Smooth muscle cell of the pulmonary artery (primary cell): ENCODE data around the gene FADS2. TPM values are rescaled to one million over a fixed set of nuclear protein-coding genes. Genes with fewer than 3 reads are reported as not detected.

Experiments used
- total RNA-seq: library from RNA; depleted of rRNA; stranded (reverse); fragments of >200 nt; gene quantifications from 2 replicates; pipeline ENCODE4 v1.2.3, GENCODE V29; 2014

The FADS2 gene
- total RNA-seq, result 215 and 339 TPM in 2 replicates

DNA sequence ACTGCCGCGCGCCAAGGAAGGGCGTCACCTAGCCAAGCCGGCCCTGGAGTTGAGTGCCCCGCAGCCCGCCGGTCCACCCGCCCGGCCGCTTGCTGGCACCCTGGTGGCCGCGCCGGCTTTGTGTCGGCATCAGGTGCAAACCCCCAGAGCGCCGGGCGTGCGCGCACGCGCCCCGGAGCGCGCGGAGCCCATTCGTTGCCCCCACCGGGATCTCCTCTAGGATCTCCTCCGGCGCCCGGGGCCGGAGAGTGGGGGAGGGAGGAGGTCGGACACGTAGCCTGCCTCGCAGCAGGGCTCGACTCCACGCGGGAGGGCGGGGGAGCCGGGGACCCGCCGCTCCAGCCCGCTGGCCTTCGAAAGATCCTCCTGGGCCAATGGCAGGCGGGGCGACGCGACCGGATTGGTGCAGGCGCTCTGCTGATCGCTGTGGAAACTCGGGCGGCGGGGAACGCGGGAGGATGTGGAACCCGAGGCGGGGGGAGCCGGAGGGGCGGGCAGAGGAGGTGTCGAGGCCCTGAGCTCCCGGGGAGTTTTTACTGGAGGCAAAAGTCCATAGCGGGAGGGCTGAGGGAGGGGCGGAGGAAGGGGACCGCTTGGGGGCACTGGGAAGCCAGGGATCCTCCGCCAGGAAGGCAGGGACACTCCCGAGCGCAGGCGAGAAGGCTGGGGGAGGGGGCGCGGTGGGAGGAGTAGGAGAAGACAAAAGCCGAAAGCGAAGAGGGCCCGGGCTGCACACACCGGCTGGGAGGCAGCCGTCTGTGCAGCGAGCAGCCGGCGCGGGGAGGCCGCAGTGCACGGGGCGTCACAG lies at the start of gene FADS2:
TSS of gene FADS2 (plus strand) at position 730 of the 808 bp plus-strand sequence. CDS start 91 bp downstream, outside the sequence.

DNA sequence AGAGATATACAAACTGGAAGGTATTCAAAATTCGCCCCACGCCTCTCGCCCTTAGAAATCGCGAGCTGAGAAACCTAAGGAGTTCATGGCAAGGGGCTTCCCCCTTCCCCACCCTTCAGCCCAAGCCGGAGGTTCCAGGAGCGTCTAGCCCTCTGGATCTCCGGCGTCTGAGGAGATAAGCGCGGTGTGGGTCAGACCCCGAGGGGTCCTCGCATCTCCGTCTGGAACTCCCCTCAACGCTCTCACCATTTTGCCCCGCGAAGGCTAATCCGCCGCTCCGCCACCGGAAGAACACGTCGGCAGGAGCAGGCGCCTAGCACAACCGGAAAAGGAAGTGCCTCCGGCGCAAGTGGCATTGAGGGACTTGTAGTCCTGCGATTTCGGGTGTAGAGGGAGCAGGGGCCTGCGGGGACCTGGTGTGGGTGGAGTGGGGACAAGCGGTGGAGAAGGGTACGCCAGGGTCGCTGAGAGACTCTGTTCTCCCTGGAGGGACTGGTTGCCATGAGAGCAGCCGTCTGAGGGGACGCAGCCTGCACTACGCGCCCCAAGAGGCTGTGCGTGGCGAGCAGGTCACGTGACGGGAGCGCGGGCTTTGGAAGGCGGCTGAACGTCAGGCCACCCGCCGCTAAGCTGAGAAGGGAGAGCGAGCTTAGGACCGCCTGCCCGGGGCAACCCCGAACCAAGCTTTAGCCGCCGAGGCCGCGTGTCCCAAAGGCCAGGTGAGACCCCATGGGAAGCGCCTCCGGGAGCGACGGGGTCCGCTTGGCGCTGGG lies 35.6 kb upstream of the FADS2 start, which contains the start of the genes FEN1 and TMEM258:
TSS of gene FEN1 (plus strand) at position 602 of the 773 bp plus-strand sequence. CDS start 2,451 bp downstream, outside the sequence.
TSS of gene TMEM258 (minus strand) at position 290 of the 773 bp plus-strand sequence. CDS start at position 249, 41 bp downstream.

DNA sequence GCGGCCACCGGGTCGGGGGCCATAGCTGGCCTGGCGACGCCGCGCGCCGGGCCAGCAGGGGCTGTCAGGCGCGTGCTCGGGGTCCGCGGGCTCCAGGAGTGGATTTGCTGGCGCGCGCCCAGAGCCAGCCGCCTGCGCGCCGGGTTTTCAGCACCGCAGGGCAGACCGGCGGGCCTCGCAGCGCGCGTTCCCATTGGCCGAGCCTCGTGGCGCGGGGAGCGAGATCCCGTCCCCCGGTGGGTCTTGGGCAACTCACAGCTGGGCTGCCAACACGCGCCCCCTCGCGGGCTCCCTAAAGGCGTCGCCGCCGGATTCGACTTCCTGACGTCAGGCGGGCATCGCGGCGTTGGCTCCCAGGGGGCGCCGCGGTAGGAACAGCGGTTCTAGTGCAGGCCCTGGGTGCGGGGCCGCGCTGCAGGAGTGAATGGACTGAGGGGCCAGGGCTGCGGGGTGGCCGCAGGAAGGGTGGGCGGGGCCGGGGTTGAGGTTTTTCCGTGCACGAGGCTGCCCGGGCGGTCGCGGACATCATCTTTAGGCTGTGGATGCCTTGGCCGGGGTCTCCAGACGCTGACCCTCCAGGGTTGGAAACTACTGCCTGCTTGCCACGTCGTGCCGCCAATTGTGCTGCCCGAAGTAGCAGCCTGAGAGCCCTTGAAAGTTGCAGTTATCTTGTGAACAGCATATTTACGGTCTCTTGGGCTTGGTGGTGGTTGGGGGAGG lies 11.2 kb upstream of the FADS2 start, which contains the start of gene FADS1:
TSS of gene FADS1 (minus strand) at position 268 of the 720 bp plus-strand sequence. CDS start at position 194, 74 bp downstream.

DNA sequence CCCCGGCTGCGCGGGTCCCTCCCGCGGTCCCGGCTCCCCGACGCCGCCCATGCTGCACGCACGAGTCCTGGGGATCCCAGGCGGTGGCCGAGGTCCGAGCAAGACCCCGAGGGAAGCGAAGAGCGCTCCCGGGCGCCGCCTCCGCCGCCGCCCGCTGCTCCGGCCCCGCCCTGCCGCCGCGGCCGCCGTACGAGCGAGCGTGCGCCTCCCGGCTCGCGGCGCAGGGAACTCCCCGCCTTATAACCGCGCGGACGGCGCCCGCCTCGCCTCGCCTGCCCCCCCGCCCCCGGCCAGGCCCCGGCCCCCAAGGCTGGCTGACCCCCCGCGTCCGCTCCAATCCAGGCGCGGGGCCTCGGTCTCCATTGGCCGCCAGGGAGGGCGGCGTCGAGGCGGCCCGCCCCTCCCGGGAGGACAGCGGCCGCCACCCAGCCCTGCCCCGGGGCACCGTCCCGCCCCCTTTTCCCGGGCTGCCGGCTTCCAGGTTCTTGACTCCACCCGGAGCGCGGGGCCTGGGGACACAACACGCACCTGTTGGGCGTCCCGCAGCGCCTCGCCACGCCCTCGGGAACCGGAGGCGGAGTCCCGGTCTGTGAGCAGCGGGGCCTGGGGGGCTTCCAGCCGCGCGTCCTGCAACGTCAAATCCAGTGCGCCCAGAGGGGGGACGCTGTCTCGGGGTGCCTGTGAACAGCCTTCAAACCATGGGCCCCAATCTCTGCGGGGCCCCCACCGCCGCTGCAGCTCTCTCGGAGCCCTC lies 63.4 kb downstream of the FADS2 start, which contains the start of gene FADS3:
TSS of gene FADS3 (minus strand) at position 215 of the 754 bp plus-strand sequence. CDS start at position 51, 164 bp downstream.

Other genes with a start within 250 kb of the FADS2 start
- 7.4 and 40.1 TPM in 2 replicates for gene SYT7, start 247.2 kb upstream of the FADS2 start, total RNA-seq
- 3.8 and 4.4 TPM in 2 replicates for gene DAGLA, start 147.9 kb upstream of the FADS2 start, total RNA-seq
- 0.92 and 1.0 TPM in 2 replicates for gene MYRF, start 75.7 kb upstream of the FADS2 start, total RNA-seq
- gene TMEM258, start 35.7 kb upstream of the FADS2 start, total RNA-seq, result 67.2 and 82.0 TPM in 2 replicates
- 9.7 and 10.0 TPM in 2 replicates for gene FEN1, start 35.4 kb upstream of the FADS2 start, total RNA-seq
- gene FADS1, start 11.3 kb upstream of the FADS2 start, total RNA-seq, result 78.1 and 128 TPM in 2 replicates
- gene FADS3, start 63.2 kb downstream of the FADS2 start, total RNA-seq, result 145 and 198 TPM in 2 replicates
- gene RAB3IL1, start 89.3 kb downstream of the FADS2 start, total RNA-seq, result 11.0 and 11.8 TPM in 2 replicates
- 3.1 and 5.0 TPM in 2 replicates for gene BEST1, start 122.1 kb downstream of the FADS2 start, total RNA-seq
- 3,334 and 6,320 TPM in 2 replicates for gene FTH1, start 139.3 kb downstream of the FADS2 start, total RNA-seq